ENCODE results near the gene LLGL2.

LLGL2 gene

GRCh38 chr17:75487351-75488070 is 38.0 kb upstream of the LLGL2 start:
- no peak overlapping the region for H3K4me3 ChIP-seq (ENCODE audit: low read depth, low read length)
- no peak for DNase-seq (ENCODE audit: low read depth)
- no peak for TF ChIP-seq CTCF (IDR thresholded peaks at IDR 0.05; ENCODE audit: control insufficient read depth, extremely low read depth, insufficient read depth)

GRCh38 chr17:75488693-75489510 is 36.6 kb upstream of the LLGL2 start:
- no peak overlapping the region for H3K4me3 ChIP-seq (ENCODE audit: low read depth, low read length)
- no peak for DNase-seq (ENCODE audit: low read depth)
- no peak for TF ChIP-seq CTCF (IDR thresholded peaks at IDR 0.05; ENCODE audit: control insufficient read depth, extremely low read depth, insufficient read depth)

GRCh38 chr17:75489511-75489955 is 36.0 kb upstream of the LLGL2 start:
- DNase-seq (ENCODE audit: low read depth) = no peak
- TF ChIP-seq CTCF (IDR thresholded peaks at IDR 0.05; ENCODE audit: control insufficient read depth, extremely low read depth, insufficient read depth) = no peak
- H3K4me3 ChIP-seq (ENCODE audit: low read depth, low read length) = no peak overlapping the region

GRCh38 chr17:75490173-75490743 is 35.2 kb upstream of the LLGL2 start:
- DNase-seq (ENCODE audit: low read depth) = no peak
- TF ChIP-seq CTCF (IDR thresholded peaks at IDR 0.05; ENCODE audit: control insufficient read depth, extremely low read depth, insufficient read depth) = no peak
- H3K4me3 ChIP-seq (ENCODE audit: low read depth, low read length) = no peak overlapping the region

- no peak overlapping the region for H3K4me3 ChIP-seq (ENCODE audit: low read depth, low read length)
- DNase-seq (ENCODE audit: low read depth) = no peak
- TF ChIP-seq CTCF (IDR thresholded peaks at IDR 0.05; ENCODE audit: control insufficient read depth, extremely low read depth, insufficient read depth) = no peak
These were observed 34.4 kb upstream of the LLGL2 start for GRCh38 chr17:75490953-75491649.

- no peak overlapping the region for H3K4me3 ChIP-seq (ENCODE audit: low read depth, low read length)
- DNase-seq (ENCODE audit: low read depth) = no peak
These were observed 33.8 kb upstream of the LLGL2 start for GRCh38 chr17:75491680-75492079.

More at GRCh38 chr17:75491680-75492079, 33.8 kb upstream of the LLGL2 start:
- TF ChIP-seq CTCF (IDR thresholded peaks at IDR 0.05; ENCODE audit: control insufficient read depth, extremely low read depth, insufficient read depth) = no peak

Data from LNCaP clone FGC (cell line).